T-cell (primary cell): ENCODE measurements around the gene TOMM20. TPM values are rescaled to one million over a fixed set of nuclear protein-coding genes. Genes with fewer than 3 reads are reported as not detected.
"Not testable (repeated sequence)": the region's sequence is repeated elsewhere in the genome, so short reads cannot be mapped to it uniquely, and the experiment has no call there.

ENCODE experiments used
- ATAC-seq, 4 experiments: fragments of 200-7000 bp in 3 of 4; fragments of 150-1000 bp in 1 of 4; cut with Tn5 transposase; replicated peaks in 1 of 4; 1 replicate in 3 of 4; 2 replicates in 1 of 4; pipeline ENCODE4 v1.10.0; 2021; ENCODE audit warnings: moderate library complexity in 3 of 4, mild to moderate bottlenecking in 2 of 4, moderate number of reproducible peaks in 1 of 4
- CTCF ChIA-PET, 2 donors: fragments of 300-600 bp; sonication (Branson Sonifier 250); formaldehyde crosslinking; loops; one replicate each; lab custom pipeline; 2022; ENCODE audit warnings: antibody characterized with exemption in 2 of 2; lab: Charles Lee
- POLR2A ChIA-PET, 2 donors: fragments of 300-600 bp; sonication (Branson Sonifier 250); formaldehyde crosslinking; loops; one replicate each; lab custom pipeline; 2022; ENCODE audit warnings: antibody characterized with exemption in 2 of 2; lab: Charles Lee
- DNase-seq, 35 experiments: peaks; one replicate each; pipeline versions ENCODE4 v3.0.0 to v3.0.0-alpha.2; 2013 to 2023
- H3K27ac ChIP-seq: one replicate; pipeline ENCODE4 v1.5.1; 2013; ENCODE audit warnings: low read length
- H3K27me3 ChIP-seq, 2 experiments: replicated peaks in 1 of 2; 1 replicate in 1 of 2; 2 replicates in 1 of 2; pipeline versions ENCODE4 v1.6.1 to v1.7.0; 2013; ENCODE audit warnings: low read length in 1 of 2, mixed read lengths in 1 of 2; ENCODE audit not compliant: control insufficient read depth in 2 of 2, insufficient read depth in 2 of 2; ENCODE audit errors: extremely low read depth in 1 of 2
- H3K36me3 ChIP-seq, 2 donors: 1 replicate in 1 of 2; 2 replicates in 1 of 2; pipeline versions ENCODE4 v1.6.1 to v1.7.0; 2013; ENCODE audit warnings: low read length in 1 of 2; ENCODE audit not compliant: control insufficient read depth in 2 of 2, insufficient read depth in 1 of 2; ENCODE audit errors: extremely low read depth in 1 of 2
- H3K4me1 ChIP-seq, 2 experiments: 1 replicate in 1 of 2; 2 replicates in 1 of 2; pipeline versions ENCODE4 v1.6.1 to v1.7.0; 2013; ENCODE audit warnings: low read length in 2 of 2, mixed read lengths in 1 of 2; ENCODE audit not compliant: insufficient read depth in 2 of 2, control insufficient read depth in 1 of 2; ENCODE audit errors: extremely low read depth in 1 of 2
- H3K4me3 ChIP-seq, 2 donors: 1 replicate in 1 of 2; 2 replicates in 1 of 2; pipeline versions ENCODE4 v1.5.1 to v1.7.0; 2013; ENCODE audit warnings: mild to moderate bottlenecking in 2 of 2, low read length in 1 of 2, moderate library complexity in 1 of 2; ENCODE audit not compliant: control insufficient read depth in 1 of 2; ENCODE audit errors: extremely low read depth in 1 of 2
- H3K9me3 ChIP-seq: 2 replicates; pipeline ENCODE4 v1.7.0; 2013
- H3K27ac Mint-ChIP-seq, 2 donors: one replicate each; pipeline ENCODE4 v1.8.0; 2020 to 2021; ENCODE audit warnings: mild to moderate bottlenecking in 2 of 2, mixed read lengths in 2 of 2
- H3K27me3 Mint-ChIP-seq, 2 donors: one replicate each; pipeline ENCODE4 v1.8.0; 2021 to 2022; ENCODE audit warnings: mixed read lengths in 2 of 2
- H3K36me3 Mint-ChIP-seq: one replicate; pipeline ENCODE4 v1.8.0; 2021; ENCODE audit warnings: mixed read lengths
- H3K4me1 Mint-ChIP-seq, 3 donors: one replicate each; pipeline ENCODE4 v1.8.0; 2020 to 2022; ENCODE audit warnings: mixed read lengths in 3 of 3, mild to moderate bottlenecking in 1 of 3
- H3K4me3 Mint-ChIP-seq, 3 donors: one replicate each; pipeline ENCODE4 v1.8.0; 2020 to 2022; ENCODE audit warnings: mild to moderate bottlenecking in 3 of 3, mixed read lengths in 3 of 3, moderate library complexity in 3 of 3
- H3K9me3 Mint-ChIP-seq, 3 donors: one replicate each; pipeline ENCODE4 v1.8.0; 2020 to 2022; ENCODE audit warnings: mixed read lengths in 3 of 3
- WGBS: methylation state at CpG from one replicate; pipeline ENCODE4 v1.1.5; 2013; ENCODE audit warnings: missing lambda C conversion rate; ENCODE audit not compliant: insufficient coverage; 5-methylcytosine and 5-hydroxymethylcytosine counted together
- total RNA-seq, 35 experiments: library from RNA in 6 of 35; stranded (reverse) in 6 of 35; fragments of 120-200 nt in 1 of 35; gene quantifications; one replicate each; pipeline versions ENCODE4 v1.2.1 to v1.2.4 and lab custom pipeline; 2013 to 2026

Gene TOMM20
- total RNA-seq, 5 donors from 2014 or later (not counting 1 experiment from before 2014, with no cell fraction given): 81.7 to 115 (median 106) TPM

DNA sequence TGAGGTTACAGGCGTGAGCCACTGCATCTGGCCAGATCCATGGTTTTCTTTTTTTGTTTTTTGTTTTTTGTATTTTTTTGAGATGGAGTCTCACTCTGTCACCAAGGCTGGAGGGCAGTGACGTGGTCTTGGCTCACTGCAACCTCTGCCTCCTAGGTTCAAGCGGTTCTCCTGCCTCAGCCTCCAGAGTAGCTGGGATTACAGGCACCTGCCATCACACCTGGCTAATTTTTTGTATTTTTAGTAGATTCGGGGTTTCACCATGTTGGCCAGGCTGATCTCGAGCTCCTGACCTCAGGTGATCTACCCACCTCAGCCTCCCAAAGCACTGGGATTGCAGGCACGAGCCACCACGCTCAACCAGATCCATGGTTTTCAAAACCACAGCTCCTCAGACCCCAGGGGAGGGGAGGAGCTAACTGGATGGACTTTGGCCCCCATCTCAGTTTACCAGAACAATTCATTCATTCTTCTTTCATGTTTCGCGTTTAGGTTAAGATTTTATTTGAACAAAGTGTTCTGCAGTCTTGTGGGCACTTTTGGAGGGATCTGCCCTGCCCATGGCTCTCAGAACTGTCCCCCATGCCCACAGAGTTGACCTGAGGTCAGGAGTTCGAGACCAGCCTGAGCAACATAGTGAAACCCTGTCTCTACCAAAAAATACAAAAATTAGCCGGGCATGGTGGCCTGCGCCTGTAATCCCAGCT, 43.1 kb downstream of the TOMM20 start:
- H3K9me3 ChIP-seq, POLR2A ChIA-PET, H3K4me3 ChIP-seq, H3K9me3 Mint-ChIP-seq, H3K27me3 ChIP-seq, H3K36me3 ChIP-seq, DNase-seq, H3K36me3 Mint-ChIP-seq, ATAC-seq, H3K27ac ChIP-seq, H3K27me3 Mint-ChIP-seq, H3K4me3 Mint-ChIP-seq, H3K27ac Mint-ChIP-seq: not testable (repeated sequence)
- peaks cover 4 to 12% of the 10 kb centered on the region in 2 experiments for H3K4me1 ChIP-seq
- WGBS: 100% methylated on average over 2 of the region's 12 CpGs
- H3K4me1 Mint-ChIP-seq: peaks cover 11 to 13% (median 12%) of the 10 kb centered on the region in 3 donors
- CTCF ChIA-PET: interaction anchor here (0.6 to 0.8 kb wide), 3 partner anchors 95 to 596 kb away, joined by 3 to 5 read pairs (median 3); no protein-coding TSS in a partner anchor

DNA sequence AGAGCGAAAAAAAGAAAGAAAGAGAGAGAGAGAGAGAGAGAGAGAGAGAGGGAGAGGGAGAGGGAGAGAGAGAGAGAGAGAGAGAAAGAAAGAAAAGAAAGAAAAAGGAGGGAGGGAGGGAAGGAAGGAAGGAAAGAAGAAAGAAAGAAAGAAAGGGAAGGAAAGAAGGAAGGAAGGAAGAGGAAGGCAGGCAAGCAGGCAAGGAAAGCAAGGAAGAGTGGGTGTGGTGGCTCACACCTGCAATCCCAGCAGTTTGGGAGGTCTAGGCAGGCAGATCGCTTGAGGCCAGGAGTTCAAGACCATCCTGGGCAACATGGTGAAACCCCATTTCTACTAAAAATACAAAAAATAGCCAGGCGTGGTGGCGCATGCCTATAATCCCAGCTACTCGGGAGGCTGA, 47.8 kb downstream of the TOMM20 start:
- H3K27me3 ChIP-seq, ATAC-seq, H3K27ac ChIP-seq, H3K36me3 Mint-ChIP-seq, H3K4me3 Mint-ChIP-seq, H3K9me3 ChIP-seq, DNase-seq, H3K27me3 Mint-ChIP-seq, H3K9me3 Mint-ChIP-seq, H3K36me3 ChIP-seq, H3K27ac Mint-ChIP-seq, H3K4me3 ChIP-seq, POLR2A ChIA-PET: not testable (repeated sequence)
- H3K4me1 ChIP-seq: peaks cover 4 to 18% of the 10 kb centered on the region in 2 experiments
- H3K4me1 Mint-ChIP-seq: peaks cover 16 to 25% (median 20%) of the 10 kb centered on the region in 3 donors
- CTCF ChIA-PET: interaction anchor here (0.6 to 0.7 kb wide), 2 partner anchors 24 to 205 kb away, joined by 5 to 6 read pairs; no protein-coding TSS in a partner anchor
- 100% methylated on average over 2 of the region's 5 CpGs for WGBS

DNA sequence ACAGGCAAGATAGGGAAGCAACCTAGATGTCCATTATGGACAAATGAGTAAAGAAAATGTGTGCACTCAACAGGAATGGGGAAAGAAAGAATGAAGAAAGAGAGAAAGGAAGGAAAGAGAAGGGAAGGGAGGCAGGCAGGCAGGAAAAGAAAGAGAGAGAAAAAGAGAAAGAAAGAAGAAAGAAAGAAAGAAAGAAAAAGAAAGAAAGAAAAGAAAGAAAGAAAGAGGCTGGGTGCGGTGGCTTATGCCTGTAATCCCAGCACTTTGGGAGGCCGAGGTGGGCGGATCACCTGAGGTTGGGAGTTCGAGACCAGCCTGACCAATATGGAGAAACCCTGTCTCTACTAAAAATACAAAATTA, 48.4 kb downstream of the TOMM20 start:
- H3K27me3 ChIP-seq, H3K36me3 Mint-ChIP-seq, H3K9me3 ChIP-seq, H3K27ac ChIP-seq, DNase-seq, H3K4me3 Mint-ChIP-seq, H3K9me3 Mint-ChIP-seq, POLR2A ChIA-PET, H3K27ac Mint-ChIP-seq, ATAC-seq, H3K27me3 Mint-ChIP-seq, H3K4me3 ChIP-seq, H3K36me3 ChIP-seq, CTCF ChIA-PET: not testable (repeated sequence)
- peaks cover 4 to 23% of the 10 kb centered on the region in 2 experiments for H3K4me1 ChIP-seq
- H3K4me1 Mint-ChIP-seq: peaks cover 20 to 30% (median 21%) of the 10 kb centered on the region in 3 donors
- no CpG with 5 or more reads among the region's 4 CpGs for WGBS

DNA sequence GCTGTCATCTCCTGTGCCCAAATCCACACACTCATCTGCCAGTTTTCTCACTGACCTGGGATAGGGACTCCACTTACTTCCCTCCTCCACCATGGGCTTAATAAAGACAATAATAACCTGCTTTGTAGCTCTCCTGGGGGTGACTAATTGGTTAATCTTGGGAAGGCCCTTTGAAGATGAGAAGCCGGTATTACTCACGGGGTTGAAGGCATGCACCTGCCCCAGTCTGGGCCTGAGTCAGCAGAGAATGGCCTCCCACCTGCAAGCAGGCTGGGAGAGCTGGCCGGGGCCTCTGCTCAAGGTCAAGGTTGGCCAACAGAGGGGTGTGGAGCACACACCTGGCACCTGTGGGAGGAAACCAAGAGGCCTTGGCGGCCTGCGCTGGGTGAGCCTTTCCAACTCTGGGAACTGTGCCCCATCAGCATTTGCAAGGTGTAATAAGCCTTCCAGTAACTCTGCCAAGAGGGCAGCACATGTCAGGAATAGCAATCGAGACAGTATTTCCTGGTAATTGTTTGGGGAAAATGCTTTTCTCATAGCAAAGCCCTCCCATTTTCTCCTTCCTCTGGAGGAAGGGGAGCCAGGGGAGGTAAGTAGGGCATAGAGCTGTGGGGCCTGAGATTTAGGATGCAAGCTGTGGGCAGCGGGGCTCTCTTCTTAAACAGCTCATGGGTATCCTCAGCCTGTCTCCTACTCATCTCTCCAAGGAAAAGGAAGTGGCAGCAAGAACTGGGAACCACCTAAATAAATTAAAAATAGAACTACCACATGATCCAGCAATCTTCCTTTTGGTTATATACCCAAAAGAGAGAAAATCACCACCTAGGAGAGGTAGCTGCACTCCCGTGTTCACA, 49.0 kb downstream of the TOMM20 start:
- Mint-ChIP-seq H3K27ac (no peak overlapping the region), H3K4me3 (no peak overlapping the region)
- CTCF ChIA-PET: interaction anchor here in 1 of 2 donors (1.0 kb wide), 1 partner anchor 9 kb away, joined by 3 read pairs; no protein-coding TSS in a partner anchor

DNA sequence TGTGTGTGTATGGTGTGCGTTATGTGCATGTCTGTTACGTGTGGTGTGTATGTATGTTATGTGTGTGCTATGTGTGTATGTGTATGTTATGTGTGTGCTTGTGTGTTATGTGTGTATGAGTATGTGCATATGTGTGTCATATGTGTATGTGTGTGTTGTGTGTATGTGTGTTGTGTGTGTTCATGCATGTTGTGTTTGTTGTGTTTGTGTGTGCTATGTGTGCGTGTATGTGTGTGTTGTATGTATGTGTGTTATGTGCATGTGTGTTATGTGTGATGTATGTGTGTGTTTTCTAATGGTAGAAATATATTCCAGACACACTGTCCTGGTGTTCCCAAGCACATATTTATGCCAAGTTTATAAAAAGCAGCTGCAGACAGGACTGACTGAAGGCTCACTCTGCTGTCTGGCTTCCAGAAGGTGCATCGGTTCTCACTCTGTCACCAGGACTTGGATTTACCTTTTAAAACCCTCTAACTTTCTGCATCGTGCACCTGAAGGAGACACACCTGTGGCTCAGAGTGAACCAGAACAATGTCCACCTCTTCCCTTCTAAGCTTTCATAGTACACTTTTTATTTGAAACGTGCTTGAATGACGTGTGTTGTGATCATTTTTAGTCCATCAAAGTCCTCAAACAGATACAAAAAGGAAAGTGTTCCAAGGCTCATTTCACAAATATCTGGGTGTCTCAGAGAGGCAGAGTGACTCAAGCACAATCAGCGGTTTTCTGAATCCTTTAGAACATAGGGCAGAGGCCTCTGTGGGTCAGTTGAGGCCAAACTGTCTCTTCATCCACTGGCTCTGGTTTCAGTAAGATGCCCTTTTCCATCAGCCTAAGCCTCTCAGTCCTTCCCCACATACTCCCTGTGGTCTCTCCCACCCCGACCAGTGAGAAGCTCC, 49.9 kb downstream of the TOMM20 start:
- CTCF ChIA-PET: interaction anchor here in 1 of 2 donors (1.0 kb wide), 1 partner anchor 9 kb away, joined by 3 read pairs; no protein-coding TSS in a partner anchor
- Histone ChIP-seq H3K4me3 (no peak overlapping the region), H3K36me3 (no peaks in the 10 kb centered on the region), H3K9me3 (no peaks in the 10 kb centered on the region), H3K4me1 (peaks cover 2 to 33% of the 10 kb centered on the region in 2 experiments), H3K27me3 (no peaks in the 10 kb centered on the region), H3K27ac (no peak overlapping the region)
- DNase-seq (no peak), ATAC-seq (no peak)
- H3K4me3 Mint-ChIP-seq: no peak overlapping the region
- H3K27me3 Mint-ChIP-seq: no peaks in the 10 kb centered on the region
- no peaks in the 10 kb centered on the region for H3K36me3 Mint-ChIP-seq
- no peak overlapping the region for H3K27ac Mint-ChIP-seq
- WGBS: 84% methylated on average over 5 of the region's 9 CpGs
- H3K4me1 Mint-ChIP-seq: peaks cover 16 to 38% (median 28%) of the 10 kb centered on the region in 3 donors
- H3K9me3 Mint-ChIP-seq: no peaks in the 10 kb centered on the region
- POLR2A ChIA-PET: no interaction called here

More for the DNA sequence above, 49.0 kb downstream of the TOMM20 start:
- DNase-seq: no peak
- Histone ChIP-seq H3K4me1 (peaks cover 4 to 29% of the 10 kb centered on the region in 2 experiments), H3K4me3 (no peak overlapping the region), H3K36me3 (no peaks in the 10 kb centered on the region), H3K27ac (no peak overlapping the region), H3K27me3 (no peaks in the 10 kb centered on the region), H3K9me3 (no peaks in the 10 kb centered on the region)
- POLR2A ChIA-PET: no interaction called here
- WGBS: 74% methylated on average over 3 of the region's 8 CpGs
- Mint-ChIP-seq H3K36me3 (no peaks in the 10 kb centered on the region), H3K4me1 (peaks cover 20 to 35% (median 27%) of the 10 kb centered on the region in 3 donors), H3K27me3 (no peaks in the 10 kb centered on the region), H3K9me3 (no peaks in the 10 kb centered on the region)
- no peak for ATAC-seq
